ENCODE results near the gene GALNS. TPM values are rescaled to one million over a fixed set of nuclear protein-coding genes. Genes with fewer than 3 reads are reported as not detected.
A peak's percentile ranks its signal among the peaks of the same experiment; 100 is the strongest.

Gene GALNS
- total RNA-seq, 1 experiment from 2014 or later = 20.0 TPM

DNA sequence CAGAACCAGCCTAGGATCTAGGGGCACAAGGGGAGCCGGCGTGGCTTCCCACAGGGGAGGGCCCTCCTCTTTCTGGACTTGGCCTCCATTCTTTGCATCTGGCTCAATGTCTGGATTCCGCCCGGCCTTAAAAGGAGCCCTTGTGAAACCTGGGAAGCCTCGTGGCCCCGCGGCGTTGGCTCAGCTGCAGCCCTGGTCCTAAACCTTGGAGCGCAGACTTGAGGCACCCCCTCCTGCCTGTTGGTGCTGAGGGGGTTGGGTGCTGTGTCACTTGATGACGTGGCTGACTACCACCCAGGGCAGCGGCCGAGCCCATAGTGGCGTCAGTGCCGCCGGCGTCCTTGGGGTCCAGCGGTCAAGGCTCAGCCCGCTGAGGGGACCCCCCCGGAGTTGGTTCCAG, 4.6 kb upstream of the GALNS start:
- no peak for DNase-seq (ENCODE audit: extremely low read depth, low read depth)

- DNase-seq (ENCODE audit: extremely low read depth, low read depth) = no peak
Measured at GRCh38 chr16:88859381-88860091, 2.8 kb upstream of the GALNS start.

- DNase-seq (ENCODE audit: extremely low read depth, low read depth) = peak; percentile 47
Measured at GRCh38 chr16:88857728-88858339, 1.1 kb upstream of the GALNS start.

GRCh38 chr16:88856122-88856827, 472 bp downstream of the GALNS start:
- DNase-seq (ENCODE audit: extremely low read depth, low read depth) = no peak

DNA sequence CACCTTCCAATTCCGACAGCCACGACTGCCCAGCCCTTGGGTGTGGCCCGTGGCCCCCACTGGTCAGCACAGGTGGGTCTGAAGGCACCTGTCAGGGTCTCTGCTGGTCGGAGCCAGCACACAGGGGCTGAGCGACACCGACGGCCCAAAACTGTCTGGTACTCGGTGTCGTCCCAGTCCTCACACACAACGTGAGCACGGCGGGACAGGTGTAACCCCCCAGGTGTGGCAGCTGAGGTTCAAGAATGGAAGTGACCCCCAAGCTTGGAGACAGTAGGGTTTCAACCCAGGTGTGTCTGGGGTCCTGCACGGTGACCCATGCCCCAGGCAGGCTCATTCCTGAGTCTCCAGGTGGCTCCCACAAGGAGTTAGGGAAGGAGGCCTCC, 1.0 kb downstream of the GALNS start:
- no peak for DNase-seq (ENCODE audit: extremely low read depth, low read depth)

DNA sequence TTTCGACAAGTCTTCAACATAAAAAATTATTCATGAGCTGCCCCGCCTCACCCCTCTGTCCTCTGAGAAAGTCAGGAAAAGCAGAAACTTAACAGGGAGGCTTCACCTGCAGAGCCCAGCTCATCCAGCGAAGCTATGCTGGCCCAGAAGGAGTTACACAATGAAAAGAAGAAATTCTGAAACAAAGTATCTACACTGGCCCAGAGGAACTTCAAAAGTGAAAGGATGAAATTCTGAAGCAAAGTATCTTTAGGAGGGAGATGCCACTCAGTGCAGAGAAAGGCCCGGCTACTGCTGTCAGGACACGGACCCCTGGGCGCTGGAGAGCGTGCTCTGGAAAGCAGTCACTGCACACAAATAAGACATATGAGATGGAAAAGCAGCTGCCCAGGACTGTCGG, 1.6 kb downstream of the GALNS start:
- no peak for DNase-seq (ENCODE audit: extremely low read depth, low read depth)

DNA sequence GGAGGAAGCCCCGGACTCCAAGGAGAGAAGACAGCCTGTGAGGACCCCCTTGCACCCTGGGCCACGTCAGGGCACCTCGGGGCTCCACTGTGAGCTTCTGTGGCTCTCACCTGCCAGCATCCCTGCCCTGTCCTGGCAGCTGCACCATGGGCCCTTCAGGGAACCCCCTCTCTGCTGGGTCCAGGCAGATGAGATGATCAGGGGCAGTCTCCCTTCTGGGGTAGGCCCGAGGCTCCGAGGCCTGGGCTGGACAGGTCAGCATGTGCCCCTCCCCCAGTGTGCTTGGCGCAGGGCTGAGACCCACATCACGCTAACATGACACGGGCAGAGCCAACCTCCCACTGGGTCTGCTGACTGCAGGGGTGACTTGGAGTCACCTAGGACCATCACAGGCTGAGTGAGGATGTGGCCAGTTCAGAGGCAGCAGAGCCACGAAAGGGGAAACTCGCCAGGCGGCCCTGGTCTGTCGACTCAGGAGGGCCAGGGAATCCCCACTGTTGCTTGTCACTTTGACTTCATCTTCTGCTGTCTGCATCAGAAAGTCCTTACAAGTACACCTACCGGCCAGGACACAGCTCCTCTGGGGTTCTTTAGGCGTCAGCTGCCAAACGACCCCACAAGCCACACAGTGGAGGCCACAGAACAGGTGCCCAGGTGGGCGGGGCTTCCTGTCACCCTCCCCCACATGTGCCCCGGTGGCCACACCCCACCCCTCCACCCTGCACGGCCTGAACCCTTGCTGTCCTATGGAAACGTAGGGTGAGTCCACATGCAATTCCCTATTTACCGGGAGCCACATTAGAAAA, 2.2 kb downstream of the GALNS start:
- no peak for DNase-seq (ENCODE audit: extremely low read depth, low read depth)

DNA sequence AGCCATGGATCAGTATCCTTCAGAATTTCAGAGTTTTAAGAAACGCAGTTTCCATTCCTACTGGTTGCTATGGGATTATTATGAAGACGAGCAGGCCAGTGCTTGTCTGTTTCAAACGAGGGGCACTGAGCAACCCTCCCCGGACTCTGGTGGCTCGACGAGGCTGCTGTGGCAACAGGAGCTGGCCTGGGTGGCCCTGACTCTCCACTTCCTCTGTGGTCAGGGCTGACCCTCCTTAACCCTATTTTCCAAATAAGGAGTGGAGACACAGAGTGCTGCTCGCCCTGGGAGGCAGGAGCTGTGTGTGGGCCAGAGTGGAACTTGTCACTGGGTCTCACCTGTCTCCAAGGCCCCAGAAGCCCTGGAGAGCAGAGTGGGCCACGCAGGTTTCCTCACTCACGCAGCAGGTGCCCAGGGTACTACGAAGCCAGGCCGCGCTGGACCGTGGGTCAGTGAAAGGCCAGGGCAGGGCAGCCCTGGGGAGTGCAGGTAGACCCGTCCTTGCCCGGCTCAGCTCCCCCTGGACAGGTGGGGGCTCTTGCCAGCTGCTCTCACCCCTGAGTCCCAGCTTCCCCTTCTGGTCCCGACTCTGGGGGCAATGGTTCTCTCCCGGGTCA, 3.3 kb downstream of the GALNS start:
- no peak for DNase-seq (ENCODE audit: extremely low read depth, low read depth)

- DNase-seq (ENCODE audit: extremely low read depth, low read depth) = no peak
Measured at GRCh38 chr16:88851616-88852015, 5.1 kb downstream of the GALNS start.

DNA sequence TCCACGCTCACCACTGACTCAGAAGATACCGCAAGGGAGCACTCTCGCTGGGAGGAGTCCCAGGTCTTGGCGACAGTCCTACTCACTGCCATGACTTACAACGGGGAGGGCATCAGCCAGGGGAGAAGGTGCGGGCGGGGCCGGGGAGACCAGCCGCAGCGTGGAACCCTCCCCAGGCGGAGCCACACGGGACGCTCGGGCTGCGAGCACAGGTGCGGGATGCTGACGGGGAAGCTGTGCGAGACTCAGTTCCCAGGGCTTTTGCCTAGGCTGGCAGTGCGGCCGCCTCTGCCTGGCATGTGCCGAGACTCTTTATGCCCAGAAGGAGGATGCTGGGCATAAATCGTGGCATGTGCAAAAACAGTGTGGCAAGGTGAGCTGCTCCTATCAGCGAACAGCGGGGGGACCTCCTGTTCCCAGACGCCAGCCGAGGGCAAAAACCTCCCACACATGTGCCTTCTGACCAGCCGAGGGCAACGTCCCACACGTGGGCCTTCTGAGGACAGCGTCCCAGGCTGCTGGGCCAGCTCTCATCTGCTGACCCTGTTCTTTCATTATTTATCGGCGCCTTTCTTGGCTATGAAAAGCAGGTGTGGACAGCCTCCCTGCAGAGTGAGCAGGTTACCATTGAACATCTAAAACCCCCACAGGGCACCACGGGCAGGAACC, 6.1 kb downstream of the GALNS start:
- DNase-seq (ENCODE audit: extremely low read depth, low read depth) = no peak

DNA sequence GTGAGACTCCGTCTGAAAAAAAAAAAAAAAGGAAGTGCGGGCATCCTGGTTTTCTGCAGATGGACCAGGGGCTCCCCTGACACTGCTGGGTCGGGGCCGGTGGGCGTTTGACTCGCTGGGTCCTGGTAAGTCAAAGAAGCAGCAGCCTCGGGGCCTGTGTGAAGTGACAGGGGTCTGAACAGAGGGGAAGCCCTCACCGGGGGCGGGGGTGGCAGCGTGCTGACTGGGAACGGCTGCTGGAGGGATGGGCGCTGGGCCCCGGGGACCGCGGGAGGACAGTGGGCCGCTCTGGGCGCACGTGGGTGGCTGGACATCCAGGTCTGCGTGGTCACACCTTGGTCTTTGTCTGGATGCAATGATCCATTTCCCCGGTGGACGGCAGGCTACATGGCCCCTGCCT, 8.2 kb downstream of the GALNS start:
- DNase-seq (ENCODE audit: extremely low read depth, low read depth) = no peak

DNA sequence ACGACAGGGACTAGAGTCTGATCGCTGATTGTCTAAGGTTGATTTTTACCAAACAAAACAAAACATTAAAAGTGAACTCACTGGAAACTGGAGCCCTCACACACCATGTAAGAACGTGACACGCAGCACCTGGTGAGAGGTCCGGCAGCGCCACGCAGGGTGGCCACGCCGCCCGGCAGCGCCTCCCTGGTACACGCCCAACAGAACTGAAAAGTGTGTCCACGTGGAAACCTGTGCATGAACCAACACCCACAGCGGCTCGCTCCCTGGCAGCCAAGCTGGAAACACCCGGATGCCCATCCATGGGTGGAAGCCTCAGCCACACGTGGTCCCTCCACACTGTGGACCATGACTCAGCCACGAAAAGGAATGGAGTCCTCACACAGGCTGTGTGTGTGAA, 9.1 kb downstream of the GALNS start:
- DNase-seq (ENCODE audit: extremely low read depth, low read depth) = no peak

- DNase-seq (ENCODE audit: extremely low read depth, low read depth) = no peak
Measured at GRCh38 chr16:88846088-88846487, 10.7 kb downstream of the GALNS start.

- no peak for DNase-seq (ENCODE audit: extremely low read depth, low read depth)
Measured at GRCh38 chr16:88844419-88845036, 12.2 kb downstream of the GALNS start.

DNA sequence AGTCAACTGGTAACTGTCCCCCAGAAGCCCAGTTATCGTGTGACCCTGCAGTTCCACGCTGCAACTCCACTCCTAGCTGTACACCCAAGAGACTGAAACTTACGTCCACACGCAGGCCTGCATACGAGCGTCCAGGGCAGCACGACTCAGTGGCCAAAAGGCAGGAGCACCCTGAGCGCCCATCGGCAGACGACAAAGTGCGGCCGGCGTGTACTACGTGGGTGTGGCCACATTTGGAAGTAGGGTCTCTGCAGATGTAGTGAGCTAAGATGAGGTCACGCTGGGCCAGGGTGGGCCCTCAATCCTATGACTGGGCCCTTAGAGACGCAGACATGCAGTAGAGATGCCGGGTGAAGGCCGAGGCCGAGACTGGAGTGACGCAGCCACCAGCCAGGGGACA, 13.5 kb downstream of the GALNS start:
- no peak for DNase-seq (ENCODE audit: extremely low read depth, low read depth)

- no peak for DNase-seq (ENCODE audit: extremely low read depth, low read depth)
Measured at GRCh38 chr16:88842806-88843205, 13.9 kb downstream of the GALNS start.

DNA sequence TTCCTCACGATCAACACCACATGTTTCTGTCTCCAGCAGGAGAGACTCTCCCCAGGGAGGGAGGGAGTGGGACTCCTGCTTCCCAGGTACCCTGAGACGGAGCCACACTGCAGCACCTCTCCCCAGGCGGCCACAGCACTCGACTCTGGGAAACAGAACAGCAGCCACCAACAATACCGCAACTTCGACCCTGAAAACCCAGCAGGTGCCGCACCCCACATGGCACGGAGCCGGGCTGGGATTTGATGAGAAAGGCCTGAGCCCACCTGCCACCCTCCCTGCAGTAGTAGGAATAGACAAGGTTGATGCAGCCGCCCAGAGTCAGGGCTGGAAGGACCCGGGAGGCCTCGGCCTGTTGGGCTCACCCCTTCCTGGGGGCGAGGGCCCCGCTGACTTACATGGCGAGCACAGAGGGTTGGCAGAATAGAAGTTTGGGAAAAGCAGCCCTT, 14.4 kb downstream of the GALNS start:
- no peak for DNase-seq (ENCODE audit: extremely low read depth, low read depth)

- DNase-seq (ENCODE audit: extremely low read depth, low read depth) = no peak
Measured at GRCh38 chr16:88841521-88842307, 15.0 kb downstream of the GALNS start.
